ENCODE data around the gene SLC15A3. TPM values are rescaled to one million over a fixed set of nuclear protein-coding genes. Genes with fewer than 3 reads are reported as not detected.

SLC15A3 gene
- total RNA-seq, 2 experiments from 2014 or later: 3.9 to 4.7 TPM

- Mint-ChIP-seq H3K4me1 (ENCODE audit: low read depth) (no peaks in the 10 kb centered on the region), H3K27me3 (no peaks in the 10 kb centered on the region), H3K27ac (no peak overlapping the region), H3K36me3 (ENCODE audit: low read depth) (no peaks in the 10 kb centered on the region), H3K9me3 (no peaks in the 10 kb centered on the region), H3K4me3 (no peak overlapping the region)
- DNase-seq (no peak), ATAC-seq (no peak)
- TF ChIP-seq, protein P1, sequence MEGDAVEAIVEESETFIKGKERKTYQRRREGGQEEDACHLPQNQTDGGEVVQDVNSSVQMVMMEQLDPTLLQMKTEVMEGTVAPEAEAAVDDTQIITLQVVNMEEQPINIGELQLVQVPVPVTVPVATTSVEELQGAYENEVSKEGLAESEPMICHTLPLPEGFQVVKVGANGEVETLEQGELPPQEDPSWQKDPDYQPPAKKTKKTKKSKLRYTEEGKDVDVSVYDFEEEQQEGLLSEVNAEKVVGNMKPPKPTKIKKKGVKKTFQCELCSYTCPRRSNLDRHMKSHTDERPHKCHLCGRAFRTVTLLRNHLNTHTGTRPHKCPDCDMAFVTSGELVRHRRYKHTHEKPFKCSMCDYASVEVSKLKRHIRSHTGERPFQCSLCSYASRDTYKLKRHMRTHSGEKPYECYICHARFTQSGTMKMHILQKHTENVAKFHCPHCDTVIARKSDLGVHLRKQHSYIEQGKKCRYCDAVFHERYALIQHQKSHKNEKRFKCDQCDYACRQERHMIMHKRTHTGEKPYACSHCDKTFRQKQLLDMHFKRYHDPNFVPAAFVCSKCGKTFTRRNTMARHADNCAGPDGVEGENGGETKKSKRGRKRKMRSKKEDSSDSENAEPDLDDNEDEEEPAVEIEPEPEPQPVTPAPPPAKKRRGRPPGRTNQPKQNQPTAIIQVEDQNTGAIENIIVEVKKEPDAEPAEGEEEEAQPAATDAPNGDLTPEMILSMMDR (IDR thresholded peaks at IDR 0.05): no peak
- CTCF ChIA-PET: interaction anchor here (1.1 to 2.3 kb wide), 4 partner anchors 11 to 30 kb away, joined by 3 to 5 read pairs (median 4); no protein-coding TSS in a partner anchor
- POLR2A ChIA-PET: no interaction called here
- intact Hi-C loops (cut with micrococcal nuclease): no loop called here
These were observed 12.7 kb downstream of the SLC15A3 start for GRCh38 chr11:60939301-60939700.

DNA sequence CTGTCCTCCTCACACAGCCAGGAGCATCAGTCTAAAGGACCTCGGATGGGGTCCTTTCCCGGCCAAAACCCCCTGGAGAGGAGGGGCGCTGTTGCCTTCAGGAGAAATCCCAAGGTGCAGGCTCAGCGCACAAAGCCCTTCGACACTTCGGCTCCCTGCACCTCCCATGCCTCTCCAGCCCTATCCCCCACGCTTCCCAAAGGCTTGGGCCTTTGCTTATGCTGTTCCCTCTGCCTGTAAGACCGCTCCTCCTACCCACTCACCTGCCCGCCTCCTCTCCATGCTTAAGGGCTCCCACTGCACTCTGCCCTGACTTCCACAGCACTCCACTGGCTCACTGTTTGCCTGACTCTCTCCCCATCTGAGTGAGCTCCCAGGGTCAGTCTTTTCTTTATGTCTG is 13.5 kb downstream of the SLC15A3 start:
- H3K27ac Mint-ChIP-seq: no peak overlapping the region
- POLR2A ChIA-PET: no interaction called here

DNA sequence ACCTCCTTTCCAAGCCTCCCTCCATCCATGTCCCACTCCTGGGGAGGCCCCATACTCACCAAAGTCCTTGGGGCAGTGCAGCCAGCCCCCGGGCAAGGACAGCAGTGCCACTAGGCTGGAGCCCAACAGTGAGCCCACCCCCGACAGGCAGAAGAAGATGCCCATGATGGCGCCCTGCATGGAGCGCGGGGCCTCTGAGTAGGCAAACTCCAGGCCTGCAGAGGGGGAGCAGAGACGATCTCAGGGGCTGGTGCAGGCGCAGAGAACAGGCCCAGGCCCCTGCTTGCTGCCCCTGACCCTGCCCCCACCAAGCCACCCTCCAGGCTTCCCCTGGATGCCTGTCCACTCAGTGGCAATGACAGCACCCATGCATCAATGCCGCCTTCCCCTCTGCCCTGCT is 14.2 kb downstream of the SLC15A3 start:
- ATAC-seq: no peak
- Mint-ChIP-seq H3K27ac (no peak overlapping the region), H3K4me3 (no peak overlapping the region), H3K9me3 (no peaks in the 10 kb centered on the region), H3K27me3 (peaks cover 1% of the 10 kb centered on the region), H3K36me3 (ENCODE audit: low read depth) (no peaks in the 10 kb centered on the region), H3K4me1 (ENCODE audit: low read depth) (no peaks in the 10 kb centered on the region)
- TF ChIP-seq, protein P1 (IDR thresholded peaks at IDR 0.05): no peak
- intact Hi-C loops (cut with micrococcal nuclease): no loop called here
- DNase-seq: no peak
- POLR2A ChIA-PET: no interaction called here
- CTCF ChIA-PET: no interaction called here

More for the DNA sequence above, 13.5 kb downstream of the SLC15A3 start:
- Mint-ChIP-seq H3K4me3 (no peak overlapping the region), H3K36me3 (ENCODE audit: low read depth) (no peaks in the 10 kb centered on the region), H3K9me3 (no peaks in the 10 kb centered on the region), H3K27me3 (peaks cover 1% of the 10 kb centered on the region), H3K4me1 (ENCODE audit: low read depth) (no peaks in the 10 kb centered on the region)
- intact Hi-C loops (cut with micrococcal nuclease): no loop called here
- CTCF ChIA-PET: no interaction called here
- ATAC-seq (no peak), DNase-seq (no peak)
- TF ChIP-seq, protein P1 (IDR thresholded peaks at IDR 0.05): no peak

DNA sequence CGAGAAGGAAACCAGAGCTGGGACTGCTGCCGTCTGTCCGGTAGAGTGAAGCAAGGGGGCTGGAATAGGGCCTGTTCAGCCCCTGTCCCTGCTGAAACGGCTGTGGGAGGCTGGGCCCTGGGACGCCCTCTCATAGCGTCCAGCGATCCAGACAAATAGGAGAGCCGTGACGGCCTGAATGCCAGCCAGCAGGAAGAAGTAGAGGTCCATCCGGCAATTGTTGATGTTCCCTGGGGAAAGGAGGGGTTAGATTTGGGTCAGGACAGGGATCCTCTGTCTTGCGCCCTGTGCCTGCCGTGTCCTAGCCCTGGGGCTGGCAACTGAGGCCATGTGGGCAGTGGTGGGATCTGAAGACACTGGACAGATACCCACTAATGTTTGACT is 14.8 kb downstream of the SLC15A3 start:
- CTCF ChIA-PET: no interaction called here
- no peaks in the 10 kb centered on the region for H3K9me3 Mint-ChIP-seq
- intact Hi-C loops (cut with micrococcal nuclease): no loop called here

GRCh38 chr11:60936467-60937143 is 15.4 kb downstream of the SLC15A3 start:
- Mint-ChIP-seq H3K4me1 (ENCODE audit: low read depth) (no peaks in the 10 kb centered on the region), H3K9me3 (no peaks in the 10 kb centered on the region), H3K27me3 (peaks cover 1% of the 10 kb centered on the region), H3K36me3 (ENCODE audit: low read depth) (no peaks in the 10 kb centered on the region), H3K27ac (no peak overlapping the region), H3K4me3 (no peak overlapping the region)
- CTCF ChIA-PET: no interaction called here
- no peak for ATAC-seq
- POLR2A ChIA-PET: interaction anchor here (1.3 kb wide), 1 partner anchor 9 kb away, joined by 3 read pairs; no protein-coding TSS in a partner anchor
- TF ChIP-seq, protein P1 (IDR thresholded peaks at IDR 0.05): no peak
- intact Hi-C loops (cut with micrococcal nuclease): no loop called here
- no peak for DNase-seq

More for the DNA sequence above, 14.8 kb downstream of the SLC15A3 start:
- Mint-ChIP-seq H3K4me3 (no peak overlapping the region), H3K27ac (no peak overlapping the region), H3K4me1 (ENCODE audit: low read depth) (no peaks in the 10 kb centered on the region), H3K27me3 (peaks cover 1% of the 10 kb centered on the region), H3K36me3 (ENCODE audit: low read depth) (no peaks in the 10 kb centered on the region)
- DNase-seq: no peak
- ATAC-seq: no peak
- POLR2A ChIA-PET: no interaction called here
- TF ChIP-seq, protein P1 (IDR thresholded peaks at IDR 0.05): no peak
